ENCODE measurements around the gene NFIA. TPM values are rescaled to one million over a fixed set of nuclear protein-coding genes. Genes with fewer than 3 reads are reported as not detected.
"Not testable (repeated sequence)": the region's sequence is repeated elsewhere in the genome, so short reads cannot be mapped to it uniquely, and the experiment has no call there.

The NFIA gene
- total RNA-seq, 1 experiment from 2014 or later: 0.35 TPM

DNA sequence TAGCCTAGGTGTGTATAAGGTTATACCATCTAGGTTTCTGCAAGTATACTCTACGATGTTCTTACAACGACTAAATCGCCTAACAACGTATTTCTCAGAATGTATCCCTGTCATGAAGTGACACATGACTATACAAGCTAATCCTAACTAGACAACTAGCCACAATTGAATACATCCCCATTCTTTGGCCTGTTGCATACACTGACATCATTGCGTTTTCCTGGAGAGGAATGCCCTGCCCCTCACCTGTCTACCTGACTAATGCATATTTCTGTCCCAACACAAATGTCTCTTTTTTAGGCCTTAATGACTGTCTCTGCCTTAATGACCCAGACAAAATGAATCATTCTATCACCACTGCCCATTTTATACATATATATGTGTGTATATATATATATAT lies 8.5 kb upstream of the NFIA start:
- Histone ChIP-seq H2BK120ac (ENCODE audit: low read depth, low read length, poor library complexity, severe bottlenecking) (no peak overlapping the region), H3K27me3 (ENCODE audit: insufficient read depth, low read length) (peaks cover 4% of the 10 kb centered on the region; the same call in 1 of the 2 replicates), H2BK5ac (ENCODE audit: insufficient read length, low read length) (no peak overlapping the region), H2AK5ac (ENCODE audit: insufficient read length, low read length) (no peak overlapping the region), H3K23ac (ENCODE audit: insufficient read length, low read depth, low read length) (no peak overlapping the region), H3K23me2 (ENCODE audit: insufficient read length, low read depth, low read length, poor library complexity, severe bottlenecking) (peaks cover 7% of the 10 kb centered on the region), H3K14ac (ENCODE audit: insufficient read depth, low read length) (no peak overlapping the region), H3K9ac (ENCODE audit: extremely low read depth, insufficient read length, low read length) (no peak overlapping the region), H4K20me1 (ENCODE audit: control insufficient read depth, insufficient read depth, insufficient read length) (no peaks in the 10 kb centered on the region), H2BK20ac (ENCODE audit: low read depth, low read length, poor library complexity, severe bottlenecking) (no peak overlapping the region), H3K79me2 (ENCODE audit: insufficient read depth, low read length) (no peaks in the 10 kb centered on the region; the same call in 1 of the 2 replicates), H2BK12ac (ENCODE audit: insufficient read length, low read depth, low read length) (no peak overlapping the region), H4K8ac (replicated peaks; ENCODE audit: insufficient read length, low read depth, low read length) (no peak overlapping the region), H2AFZ (ENCODE audit: low read length) (no peak overlapping the region), H4K5ac (ENCODE audit: insufficient read length, low read depth, low read length) (no peak overlapping the region), H4K91ac (ENCODE audit: insufficient read length, low read depth, low read length) (no peak overlapping the region), H3T11ph (ENCODE audit: low read length) (no peak overlapping the region), H3K27ac (ENCODE audit: insufficient read length, low read depth, low read length) (no peak overlapping the region), H3K4me2 (ENCODE audit: insufficient read depth, insufficient read length, low read length) (no peak overlapping the region), H3K56ac (ENCODE audit: insufficient read length, low read depth, low read length) (no peak overlapping the region), H2BK15ac (ENCODE audit: low read depth, low read length) (no peak overlapping the region), H3K4ac (ENCODE audit: low read depth, low read length) (no peak overlapping the region), H3K18ac (ENCODE audit: insufficient read length, low read depth, low read length) (no peak overlapping the region), H3K4me1 (ENCODE audit: insufficient read depth, low read length) (0 out of 2 replicates have a peak, but pooled peaks cover 2% of the 10 kb centered on the region), H3K79me1 (ENCODE audit: insufficient read depth, low read depth, low read length, poor library complexity, severe bottlenecking) (no peaks in the 10 kb centered on the region), H3K9me3 (ENCODE audit: control insufficient read depth, low read depth, low read length) (no peaks in the 10 kb centered on the region)
- WGBS (ENCODE audit: extremely low coverage, insufficient read length, low lambda C conversion rate): no CpG with 5 or more reads among the region's 5 CpGs
- no peak for TF ChIP-seq CTCF (conservative IDR thresholded peaks at IDR 0.05)
- H3K9me3 Mint-ChIP-seq: no peaks in the 10 kb centered on the region; a peak in 1 of 5 replicates
- H3K27ac Mint-ChIP-seq: no peak overlapping the region
- DNase-seq: no peak
- no peak overlapping the region for H3K4me3 Mint-ChIP-seq
- peaks cover 31 to 33% of the 10 kb centered on the region in 2 experiments for H3K4me1 Mint-ChIP-seq
- H3K36me3 Mint-ChIP-seq (ENCODE audit: insufficient read depth in 1 of 3, low read depth in 3 of 3): no peaks in the 10 kb centered on the region
- H3K27me3 Mint-ChIP-seq (ENCODE audit: low read depth): peaks cover 80% of the 10 kb centered on the region

DNA sequence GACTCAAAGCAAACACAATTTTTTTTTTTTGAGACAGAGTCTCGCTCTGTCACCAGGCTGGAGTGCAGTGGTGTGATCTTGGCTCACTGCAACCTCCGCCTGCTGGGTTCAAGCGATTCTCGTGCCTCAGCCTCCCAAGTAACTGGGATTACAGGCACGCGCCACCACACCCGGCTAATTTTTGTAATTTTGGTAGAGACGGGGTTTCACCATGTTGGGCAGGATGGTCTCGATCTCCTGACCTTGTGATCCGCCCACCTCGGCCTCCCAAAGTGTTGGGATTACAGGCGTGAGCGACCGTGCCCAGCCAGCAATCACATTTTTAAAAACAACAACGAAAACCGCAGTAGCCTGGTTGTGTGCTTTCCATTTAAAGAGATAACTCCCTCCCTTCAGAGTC lies 6.5 kb upstream of the NFIA start:
- H2BK20ac ChIP-seq (ENCODE audit: low read depth, low read length, poor library complexity, severe bottlenecking); H2BK12ac ChIP-seq (ENCODE audit: insufficient read length, low read depth, low read length); H3K79me1 ChIP-seq (ENCODE audit: insufficient read depth, low read depth, low read length, poor library complexity, severe bottlenecking); H3K14ac ChIP-seq (ENCODE audit: insufficient read depth, low read length); H3K9me3 Mint-ChIP-seq; H2AK5ac ChIP-seq (ENCODE audit: insufficient read length, low read length); H3K9ac ChIP-seq (ENCODE audit: extremely low read depth, insufficient read length, low read length); H3K18ac ChIP-seq (ENCODE audit: insufficient read length, low read depth, low read length); H3K23ac ChIP-seq (ENCODE audit: insufficient read length, low read depth, low read length); H4K20me1 ChIP-seq (ENCODE audit: control insufficient read depth, insufficient read depth, insufficient read length); H4K8ac ChIP-seq (replicated peaks; ENCODE audit: insufficient read length, low read depth, low read length); H3K36me3 Mint-ChIP-seq (ENCODE audit: insufficient read depth in 1 of 3, low read depth in 3 of 3); H3K56ac ChIP-seq (ENCODE audit: insufficient read length, low read depth, low read length); H2BK120ac ChIP-seq (ENCODE audit: low read depth, low read length, poor library complexity, severe bottlenecking); H2BK15ac ChIP-seq (ENCODE audit: low read depth, low read length); H2AFZ ChIP-seq (ENCODE audit: low read length); H4K5ac ChIP-seq (ENCODE audit: insufficient read length, low read depth, low read length); H3K79me2 ChIP-seq (ENCODE audit: insufficient read depth, low read length); H3K9me3 ChIP-seq (ENCODE audit: control insufficient read depth, low read depth, low read length); H3K27ac ChIP-seq (ENCODE audit: insufficient read length, low read depth, low read length); H3T11ph ChIP-seq (ENCODE audit: low read length); DNase-seq; H2BK5ac ChIP-seq (ENCODE audit: insufficient read length, low read length); H3K23me2 ChIP-seq (ENCODE audit: insufficient read length, low read depth, low read length, poor library complexity, severe bottlenecking); H3K4ac ChIP-seq (ENCODE audit: low read depth, low read length); H3K27ac Mint-ChIP-seq; H3K4me2 ChIP-seq (ENCODE audit: insufficient read depth, insufficient read length, low read length); H4K91ac ChIP-seq (ENCODE audit: insufficient read length, low read depth, low read length): not testable (repeated sequence)
- peaks cover 11% of the 10 kb centered on the region; the same call in 1 of the 2 replicates for H3K27me3 ChIP-seq (ENCODE audit: insufficient read depth, low read length)
- Mint-ChIP-seq H3K4me1 (peaks cover 44 to 48% of the 10 kb centered on the region in 2 experiments), H3K4me3 (peak overlapping the region in 1 of 2 experiments; percentile 96; a peak in 2 of 5 replicates), H3K27me3 (ENCODE audit: low read depth) (peaks cover 81% of the 10 kb centered on the region)
- no CpG with 5 or more reads among the region's 16 CpGs for WGBS (ENCODE audit: extremely low coverage, insufficient read length, low lambda C conversion rate)
- H3K4me1 ChIP-seq (ENCODE audit: insufficient read depth, low read length): peaks cover 11% of the 10 kb centered on the region; the same call in 1 of the 2 replicates

All from H9 (cell line).